HG03159 (cell line): ENCODE measurements around the gene TOMM22.

Experiments used
- ATAC-seq: cut with Tn5 transposase; IDR thresholded peaks from one replicate; pipeline ENCODE4 v1.9.1; 2021; ENCODE audit warnings: mild to moderate bottlenecking, moderate library complexity; ENCODE audit not compliant: unreplicated experiment

TOMM22 gene

DNA sequence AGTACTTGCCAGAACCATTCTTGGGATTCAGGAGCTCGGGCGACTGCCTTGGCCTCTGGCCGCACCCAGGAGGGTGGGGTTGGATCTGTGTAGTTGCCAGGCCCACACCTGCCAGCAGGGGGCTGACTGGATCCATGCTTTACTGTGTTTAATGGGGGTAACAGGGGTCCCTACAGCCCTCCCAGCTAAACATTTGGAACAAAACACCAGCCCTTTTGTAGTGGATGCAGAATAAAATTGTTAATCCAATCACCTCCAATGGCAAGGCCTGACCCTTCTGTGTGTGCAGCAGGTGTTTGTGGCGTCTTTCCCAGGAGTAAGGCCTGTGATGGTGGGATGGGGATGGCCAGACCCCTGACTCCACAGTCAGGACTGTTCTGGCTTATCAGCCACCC, 51.6 kb downstream of the TOMM22 start:
- no peak for ATAC-seq

DNA sequence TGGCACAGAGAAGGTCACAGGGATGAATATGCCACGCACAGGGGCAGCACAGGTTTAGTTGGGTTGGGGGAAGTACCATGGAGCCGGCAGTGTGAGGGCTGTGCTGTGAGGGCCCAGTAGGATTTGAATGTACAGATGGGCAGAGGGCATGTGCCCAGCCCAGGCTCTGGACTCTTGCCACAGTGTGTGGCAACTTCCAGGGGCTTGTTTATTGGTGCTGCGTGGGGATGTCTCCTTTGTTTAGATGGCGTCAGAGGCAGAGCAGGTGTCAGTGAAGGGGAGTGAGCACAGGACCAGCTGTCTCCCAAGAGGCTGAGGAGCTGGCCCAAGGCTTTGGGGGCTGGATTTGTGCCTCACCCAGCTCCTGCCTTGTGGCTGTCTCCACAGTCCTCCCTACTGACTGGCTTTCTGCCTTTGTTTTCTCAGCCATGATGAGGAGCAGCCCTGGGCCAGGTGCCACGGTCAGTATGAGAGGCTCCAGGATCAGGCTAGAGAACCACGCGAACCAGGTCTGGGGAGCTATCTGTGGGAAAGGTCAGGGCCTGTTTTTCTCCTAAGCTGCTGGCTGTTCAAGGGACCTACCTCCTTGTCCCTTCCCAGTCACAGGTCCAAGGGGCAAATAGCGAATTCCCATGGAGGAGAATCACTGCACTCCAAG, 52.1 kb downstream of the TOMM22 start:
- ATAC-seq: no peak

DNA sequence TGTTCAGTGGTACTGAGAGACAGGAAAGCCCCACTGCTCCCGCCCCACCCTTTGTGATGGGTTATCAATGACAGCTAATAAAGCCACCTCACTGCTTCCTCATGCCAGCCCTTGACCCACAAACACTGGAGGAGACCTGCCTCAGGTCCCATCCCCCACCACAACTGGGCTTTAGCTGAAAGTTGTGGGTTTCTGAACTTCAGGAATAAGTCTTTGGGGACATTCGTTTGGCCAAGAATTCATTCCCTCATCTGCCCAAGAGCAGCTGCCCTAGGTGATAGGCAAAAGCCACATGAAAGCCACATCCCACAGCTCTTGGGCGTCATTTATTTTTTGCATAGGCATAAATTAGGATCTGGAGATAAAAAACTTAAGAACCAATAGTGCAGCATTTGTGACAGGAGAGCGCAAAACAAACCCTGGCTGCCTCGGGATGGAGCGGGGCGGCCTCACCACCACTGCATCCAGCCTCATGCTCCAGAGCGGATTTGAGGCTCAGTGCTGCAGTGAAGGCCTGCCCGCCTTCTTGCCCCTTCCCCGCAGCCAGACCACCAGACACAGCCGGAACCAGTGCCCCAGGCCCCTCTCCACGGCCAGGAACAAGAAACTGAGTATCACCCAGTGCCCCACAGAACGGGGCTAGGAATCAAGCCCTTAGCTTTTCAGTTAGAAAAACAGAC, 52.8 kb downstream of the TOMM22 start:
- no peak for ATAC-seq
